ENCODE data around the gene CCL2. TPM values are rescaled to one million over a fixed set of nuclear protein-coding genes. Genes with fewer than 3 reads are reported as not detected.

CCL2 gene
- total RNA-seq, 1 experiment from 2014 or later, result not detected

DNA sequence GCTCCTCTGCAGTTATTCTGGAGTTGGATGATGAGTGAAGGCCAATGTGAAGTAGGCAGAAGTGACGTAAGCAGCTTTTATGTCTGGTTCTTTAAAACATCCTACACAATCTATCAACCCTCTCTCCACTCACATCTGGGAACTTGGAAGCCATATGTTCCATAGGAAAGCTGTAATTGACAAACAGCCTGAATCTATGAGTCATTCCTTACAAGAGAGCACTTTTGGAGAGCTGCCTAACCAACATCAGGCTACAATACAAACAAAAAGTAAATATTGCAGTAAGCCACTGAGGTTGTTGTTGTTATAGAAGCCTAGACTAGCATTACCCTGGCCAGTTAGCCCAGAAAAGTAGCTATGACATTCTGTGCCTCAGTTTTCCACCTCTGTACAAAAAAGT is 20.8 kb downstream of the CCL2 start:
- TF ChIP-seq EZH2 (IDR thresholded peaks at IDR 0.05; ENCODE audit: low read length, unreplicated experiment) (no peak), CTCF (conservative IDR thresholded peaks at IDR 0.05; ENCODE audit: low read depth, low read length) (no peak), EZH2phosphoT487 (IDR thresholded peaks at IDR 0.05; ENCODE audit: borderline replicate concordance, low read length) (no peak)
- Histone ChIP-seq H3F3A (ENCODE audit: low read length, unreplicated experiment) (no peaks in the 10 kb centered on the region), H3K4me1 (ENCODE audit: insufficient read depth, low read length) (no peaks in the 10 kb centered on the region), H3K36me3 (ENCODE audit: low read depth, low read length) (no peaks in the 10 kb centered on the region), H3K4me2 (ENCODE audit: low read length) (no peak overlapping the region), H4K20me1 (ENCODE audit: low read length) (no peaks in the 10 kb centered on the region), H3K4me3 (ENCODE audit: low read length) (no peak overlapping the region), H3K9ac (ENCODE audit: low read length) (no peak overlapping the region), H3K9me2 (replicated peaks; ENCODE audit: low read length) (no peaks in the 10 kb centered on the region), H2AFZ (ENCODE audit: low read length) (no peak overlapping the region), H3K27me3 (ENCODE audit: low read length) (no peaks in the 10 kb centered on the region), H3K79me2 (ENCODE audit: low read length) (no peaks in the 10 kb centered on the region), H3K27ac (ENCODE audit: low read length) (no peak overlapping the region), H3K9me3 (ENCODE audit: low read length) (no peaks in the 10 kb centered on the region)
- POLR2A ChIA-PET (ENCODE audit: unreplicated experiment), result no interaction called here
- no peak for ATAC-seq
- no TSS peak for BruUV-seq (replicated peaks)
- CTCF ChIA-PET, result no interaction called here
- intact Hi-C loops (cut with micrococcal nuclease), result no loop called here
- no peak for DNase-seq

DNA sequence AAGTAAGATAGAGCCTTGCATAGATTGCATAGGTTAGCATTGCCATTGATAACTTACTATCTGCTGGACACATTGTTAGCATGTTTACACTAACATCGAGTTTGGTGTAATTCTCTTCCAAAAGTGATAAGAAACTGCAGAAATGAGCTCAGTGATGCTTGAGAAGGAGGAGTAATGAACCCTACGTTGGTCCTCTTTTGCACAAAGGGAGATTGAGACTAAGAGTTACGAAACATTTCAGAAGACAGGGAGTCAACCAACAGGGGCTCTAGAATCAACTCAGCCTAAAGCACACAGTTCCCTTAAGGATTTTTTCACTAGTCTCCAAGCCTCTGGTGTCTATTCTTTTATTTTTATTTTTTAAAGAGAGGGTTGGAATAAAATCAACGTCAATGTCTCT is 21.7 kb downstream of the CCL2 start:
- Histone ChIP-seq H3K4me3 (ENCODE audit: low read length) (no peak overlapping the region), H3K79me2 (ENCODE audit: low read length) (no peaks in the 10 kb centered on the region), H3K27ac (ENCODE audit: low read length) (no peak overlapping the region), H3K9ac (ENCODE audit: low read length) (no peak overlapping the region), H3K9me2 (replicated peaks; ENCODE audit: low read length) (no peaks in the 10 kb centered on the region), H3K4me2 (ENCODE audit: low read length) (no peak overlapping the region), H2AFZ (ENCODE audit: low read length) (no peak overlapping the region), H3K4me1 (ENCODE audit: insufficient read depth, low read length) (no peaks in the 10 kb centered on the region), H3K9me3 (ENCODE audit: low read length) (no peaks in the 10 kb centered on the region), H4K20me1 (ENCODE audit: low read length) (no peaks in the 10 kb centered on the region), H3F3A (ENCODE audit: low read length, unreplicated experiment) (no peaks in the 10 kb centered on the region), H3K27me3 (ENCODE audit: low read length) (no peaks in the 10 kb centered on the region), H3K36me3 (ENCODE audit: low read depth, low read length) (no peaks in the 10 kb centered on the region)
- POLR2A ChIA-PET (ENCODE audit: unreplicated experiment), result no interaction called here
- CTCF ChIA-PET, result no interaction called here
- no peak for ATAC-seq
- TF ChIP-seq CTCF (conservative IDR thresholded peaks at IDR 0.05; ENCODE audit: low read depth, low read length) (no peak), EZH2phosphoT487 (IDR thresholded peaks at IDR 0.05; ENCODE audit: borderline replicate concordance, low read length) (no peak), EZH2 (IDR thresholded peaks at IDR 0.05; ENCODE audit: low read length, unreplicated experiment) (no peak)
- no TSS peak for BruUV-seq (replicated peaks)
- intact Hi-C loops (cut with micrococcal nuclease), result no loop called here
- no peak for DNase-seq

GRCh38 chr17:34283571-34283970 is 28.5 kb downstream of the CCL2 start:
- Histone ChIP-seq H2AFZ (ENCODE audit: low read length) (no peak overlapping the region), H3K9me2 (replicated peaks; ENCODE audit: low read length) (no peaks in the 10 kb centered on the region), H3F3A (ENCODE audit: low read length, unreplicated experiment) (no peaks in the 10 kb centered on the region), H4K20me1 (ENCODE audit: low read length) (no peaks in the 10 kb centered on the region), H3K27ac (ENCODE audit: low read length) (no peak overlapping the region), H3K79me2 (ENCODE audit: low read length) (no peaks in the 10 kb centered on the region), H3K4me2 (ENCODE audit: low read length) (no peak overlapping the region), H3K4me3 (ENCODE audit: low read length) (no peak overlapping the region), H3K27me3 (ENCODE audit: low read length) (no peaks in the 10 kb centered on the region), H3K9ac (ENCODE audit: low read length) (no peak overlapping the region), H3K9me3 (ENCODE audit: low read length) (no peaks in the 10 kb centered on the region), H3K36me3 (ENCODE audit: low read depth, low read length) (no peaks in the 10 kb centered on the region), H3K4me1 (ENCODE audit: insufficient read depth, low read length) (no peaks in the 10 kb centered on the region)
- POLR2A ChIA-PET (ENCODE audit: unreplicated experiment), result no interaction called here
- TF ChIP-seq EZH2 (IDR thresholded peaks at IDR 0.05; ENCODE audit: low read length, unreplicated experiment), result no peak
- no peak for TF ChIP-seq CTCF (conservative IDR thresholded peaks at IDR 0.05; ENCODE audit: low read depth, low read length)
- TF ChIP-seq EZH2phosphoT487 (IDR thresholded peaks at IDR 0.05; ENCODE audit: borderline replicate concordance, low read length), result no peak
- ATAC-seq (no peak), DNase-seq (no peak)
- intact Hi-C loops (cut with micrococcal nuclease), result no loop called here
- no TSS peak for BruUV-seq (replicated peaks)
- CTCF ChIA-PET, result no interaction called here

Measured in PC-3 (cell line).